Fibroblast of villous mesenchyme (primary cell): ENCODE measurements around the gene TBC1D30. TPM values are rescaled to one million over a fixed set of nuclear protein-coding genes. Genes with fewer than 3 reads are reported as not detected.
"Not testable (repeated sequence)": the region's sequence is repeated elsewhere in the genome, so short reads cannot be mapped to it uniquely, and the experiment has no call there.

Source experiments
- DNase-seq: peaks from one replicate; pipeline ENCODE4 v3.0.0-alpha.2; 2010; ENCODE audit warnings: low read depth
- H3K4me3 ChIP-seq: 2 replicates; pipeline ENCODE4 v1.5.1; 2011; ENCODE audit warnings: low read depth, mild to moderate bottlenecking, low read length
- total RNA-seq: library from RNA; depleted of rRNA; stranded (reverse); fragments of >200 nt; gene quantifications from 2 replicates; pipeline ENCODE4 v1.2.3, GENCODE V29; 2012
- TF ChIP-seq, protein P1 (sequence below): IDR thresholded peaks from 2 replicates; pipeline ENCODE4 v1.5.1; 2012; ENCODE audit warnings: low read depth, mild to moderate bottlenecking, low read length; ENCODE audit not compliant: insufficient read depth

The TBC1D30 gene
- total RNA-seq, 1 donor: under 0.01 TPM

DNA sequence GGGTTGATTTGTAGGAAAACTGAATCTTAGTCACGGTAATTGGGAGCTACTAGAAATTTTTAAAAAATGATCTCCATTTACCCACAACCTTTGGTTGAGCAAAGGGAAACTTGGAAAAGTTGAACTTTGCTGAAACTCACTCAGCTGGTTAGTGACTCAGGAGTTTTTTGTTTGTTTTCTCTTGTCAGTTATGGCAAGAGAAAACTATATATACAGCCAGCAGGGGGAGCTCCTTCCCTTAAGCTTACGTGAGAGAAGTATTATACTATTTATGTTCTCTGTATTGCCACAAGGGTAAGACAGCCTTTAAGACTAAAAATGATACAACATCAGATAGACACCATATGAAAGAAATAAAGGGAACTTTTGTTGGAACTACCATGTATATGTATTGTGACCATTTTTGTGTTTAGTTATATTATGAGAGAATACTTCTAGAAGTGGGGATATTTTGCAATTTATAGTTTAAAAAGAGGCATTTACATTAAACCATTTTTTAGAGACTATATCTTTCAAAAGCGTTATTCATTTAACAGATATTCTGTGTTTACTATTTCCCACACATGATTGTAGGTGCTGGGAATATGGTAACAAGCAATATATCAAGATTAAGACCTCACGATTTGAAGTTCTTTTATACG lies 28.1 kb upstream of the TBC1D30 start:
- H3K4me3 ChIP-seq: no peak overlapping the region
- TF ChIP-seq, protein P1, sequence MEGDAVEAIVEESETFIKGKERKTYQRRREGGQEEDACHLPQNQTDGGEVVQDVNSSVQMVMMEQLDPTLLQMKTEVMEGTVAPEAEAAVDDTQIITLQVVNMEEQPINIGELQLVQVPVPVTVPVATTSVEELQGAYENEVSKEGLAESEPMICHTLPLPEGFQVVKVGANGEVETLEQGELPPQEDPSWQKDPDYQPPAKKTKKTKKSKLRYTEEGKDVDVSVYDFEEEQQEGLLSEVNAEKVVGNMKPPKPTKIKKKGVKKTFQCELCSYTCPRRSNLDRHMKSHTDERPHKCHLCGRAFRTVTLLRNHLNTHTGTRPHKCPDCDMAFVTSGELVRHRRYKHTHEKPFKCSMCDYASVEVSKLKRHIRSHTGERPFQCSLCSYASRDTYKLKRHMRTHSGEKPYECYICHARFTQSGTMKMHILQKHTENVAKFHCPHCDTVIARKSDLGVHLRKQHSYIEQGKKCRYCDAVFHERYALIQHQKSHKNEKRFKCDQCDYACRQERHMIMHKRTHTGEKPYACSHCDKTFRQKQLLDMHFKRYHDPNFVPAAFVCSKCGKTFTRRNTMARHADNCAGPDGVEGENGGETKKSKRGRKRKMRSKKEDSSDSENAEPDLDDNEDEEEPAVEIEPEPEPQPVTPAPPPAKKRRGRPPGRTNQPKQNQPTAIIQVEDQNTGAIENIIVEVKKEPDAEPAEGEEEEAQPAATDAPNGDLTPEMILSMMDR: peak; percentile 81

DNA sequence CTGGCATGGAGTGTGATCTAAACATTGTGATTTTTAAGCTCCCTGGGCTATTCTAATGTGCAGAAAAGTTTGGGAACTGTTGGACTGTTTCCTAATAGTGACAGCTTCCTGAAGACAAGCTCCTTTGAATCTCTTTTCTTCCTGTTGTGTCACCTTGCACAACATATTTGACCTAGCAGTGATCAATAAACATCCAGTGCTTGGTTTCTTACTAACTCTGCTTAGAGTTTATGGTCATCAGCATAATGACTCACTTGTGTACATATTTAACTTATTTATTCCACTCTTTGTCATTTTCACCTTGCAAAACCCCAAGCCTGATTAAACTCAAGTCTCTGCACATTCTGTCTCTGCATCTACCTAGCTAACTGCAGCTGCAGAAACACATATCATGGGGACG lies 27.3 kb upstream of the TBC1D30 start:
- H3K4me3 ChIP-seq: no peak overlapping the region
- peak; percentile 36 for DNase-seq
- TF ChIP-seq, protein P1: no peak

More for the DNA sequence above, 28.1 kb upstream of the TBC1D30 start:
- peak; percentile 92 for DNase-seq

DNA sequence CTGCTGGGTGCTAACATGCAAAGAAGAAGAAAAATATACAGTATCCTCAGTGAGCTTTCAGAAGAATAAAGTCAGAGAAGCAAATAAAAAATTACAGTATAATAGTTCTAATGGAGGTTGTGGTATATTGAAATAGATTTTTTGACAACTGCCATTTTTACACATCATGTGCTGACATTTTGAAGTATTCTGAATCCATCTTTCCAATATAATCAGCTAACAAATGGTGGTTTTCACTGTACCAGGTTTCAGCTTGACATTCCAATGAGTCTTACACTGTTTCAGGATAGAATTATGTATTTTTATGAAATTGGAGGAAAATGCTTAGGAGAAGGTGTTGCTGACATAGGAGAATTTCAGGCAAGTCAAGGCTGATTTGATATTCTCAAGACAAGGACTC lies 26.3 kb upstream of the TBC1D30 start:
- no peak for DNase-seq
- TF ChIP-seq, protein P1: no peak
- no peak overlapping the region for H3K4me3 ChIP-seq

DNA sequence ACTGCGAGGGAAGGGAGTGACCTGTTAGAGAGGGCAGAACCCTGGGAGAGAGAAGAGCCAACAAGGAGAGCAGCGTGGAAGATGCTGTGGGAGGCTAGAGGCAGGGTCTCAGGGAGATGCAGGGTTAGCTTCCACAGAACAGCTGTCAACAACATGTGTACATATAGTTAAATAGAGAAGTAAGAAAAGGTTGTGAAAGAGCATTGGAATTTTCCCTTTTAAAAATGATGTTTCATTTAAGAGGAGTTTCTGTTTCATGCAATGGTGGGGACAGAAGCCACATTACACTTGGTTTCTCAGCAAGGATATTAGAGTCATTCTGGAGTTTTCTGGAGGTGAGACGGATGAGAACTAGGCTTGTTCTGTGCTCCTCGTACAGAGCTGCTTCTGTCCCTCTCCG lies 23.8 kb upstream of the TBC1D30 start:
- TF ChIP-seq, protein P1: no peak
- H3K4me3 ChIP-seq: no peak overlapping the region
- no peak for DNase-seq

DNA sequence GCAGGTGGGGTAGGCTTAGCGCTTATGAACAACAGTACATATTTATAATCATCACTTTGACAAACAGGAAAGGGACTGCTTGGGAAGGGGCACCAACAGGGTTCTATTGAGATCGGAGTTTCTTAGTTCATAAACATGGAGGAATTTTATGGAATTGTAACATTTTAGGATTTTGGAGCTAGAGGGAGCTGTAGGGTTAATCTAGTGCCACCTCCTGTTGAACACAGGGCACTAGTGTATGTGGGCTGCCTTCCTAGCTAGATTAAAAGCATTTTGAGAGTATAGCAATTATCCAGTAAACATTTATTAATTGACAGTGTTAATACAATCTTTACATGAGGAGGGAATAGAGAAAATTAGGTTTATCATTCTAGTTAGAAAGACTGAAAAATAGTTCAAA lies 23.1 kb upstream of the TBC1D30 start:
- H3K4me3 ChIP-seq: no peak overlapping the region
- no peak for DNase-seq
- TF ChIP-seq, protein P1: peak; percentile 39

DNA sequence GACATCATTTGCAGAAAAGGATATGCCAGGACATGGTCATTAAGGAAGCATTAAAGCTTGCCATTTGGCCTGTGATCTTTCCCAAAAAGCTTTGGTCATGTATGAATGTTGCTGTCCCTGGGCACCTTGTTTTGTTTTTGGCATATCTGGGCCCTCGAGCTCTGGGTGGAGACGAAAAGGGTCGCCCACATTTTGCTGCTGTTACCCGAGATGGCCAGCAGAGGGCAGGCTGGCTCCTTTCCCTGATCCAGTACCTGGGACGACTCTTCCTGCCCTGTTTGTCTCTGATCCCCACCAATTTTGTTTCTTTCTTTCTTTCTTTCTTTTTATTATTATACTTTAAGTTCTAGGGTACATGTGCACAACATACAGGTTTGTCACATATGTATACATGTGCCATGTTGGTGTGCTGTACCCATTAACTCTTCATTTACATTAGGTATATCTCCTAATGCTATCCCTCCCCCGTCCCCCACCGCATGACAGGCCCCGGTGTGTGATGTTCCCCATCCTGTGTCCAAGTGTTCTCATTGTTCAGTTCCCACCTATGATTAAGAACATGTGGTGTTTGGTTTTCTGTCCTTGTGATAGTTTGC lies 22.2 kb upstream of the TBC1D30 start:
- not testable (repeated sequence) for H3K4me3 ChIP-seq
- TF ChIP-seq, protein P1: peak; percentile 81
- DNase-seq: peak; percentile 24
